Ectodermal cell (in vitro differentiated cells): ENCODE measurements around the gene PKNOX1.
"Not testable (repeated sequence)": the region's sequence is repeated elsewhere in the genome, so short reads cannot be mapped to it uniquely, and the experiment has no call there.

Experiments
- H3K27ac ChIP-seq: 2 replicates; pipeline ENCODE4 v1.7.0; 2013; ENCODE audit warnings: mild to moderate bottlenecking, low read depth, low read length; ENCODE audit not compliant: insufficient read depth, poor library complexity, severe bottlenecking
- H3K27me3 ChIP-seq: 2 replicates; pipeline ENCODE4 v1.7.0; 2013; ENCODE audit warnings: mild to moderate bottlenecking, low read length; ENCODE audit not compliant: insufficient read depth, control insufficient read depth, poor library complexity, severe bottlenecking
- H3K36me3 ChIP-seq: one replicate; pipeline ENCODE4 v1.7.0; 2013; ENCODE audit warnings: low read length; ENCODE audit not compliant: control insufficient read depth, insufficient read depth
- H3K4me1 ChIP-seq: one replicate; pipeline ENCODE4 v1.7.0; 2013; ENCODE audit warnings: low read length; ENCODE audit not compliant: control insufficient read depth, insufficient read depth
- H3K4me3 ChIP-seq: 2 replicates; pipeline ENCODE4 v1.7.0; 2013; ENCODE audit warnings: low read depth, low read length, control low read depth; ENCODE audit not compliant: insufficient read depth
- H3K9me3 ChIP-seq: 2 replicates; pipeline ENCODE4 v1.7.0; 2013; ENCODE audit warnings: mild to moderate bottlenecking, low read length, moderate library complexity; ENCODE audit not compliant: control insufficient read depth
- WGBS, 2 experiments: methylation state at CpG; one replicate each; pipeline ENCODE4 v1.1.7; 2013; ENCODE audit warnings: missing lambda C conversion rate in 2 of 2; 5-methylcytosine and 5-hydroxymethylcytosine counted together

PKNOX1 gene

GRCh38 chr21:43074401-43075169 is 100.2 kb downstream of the PKNOX1 start:
- H3K4me1 ChIP-seq, H3K9me3 ChIP-seq, H3K4me3 ChIP-seq, H3K36me3 ChIP-seq, H3K27ac ChIP-seq, H3K27me3 ChIP-seq: not testable (repeated sequence)
- WGBS, 2 experiments, result no CpG with 5 or more reads among the region's 74 CpGs

- WGBS, 2 experiments, result no CpG with 5 or more reads among the region's 84 CpGs
These were observed 101.0 kb downstream of the PKNOX1 start, which contains the start of gene CBS for GRCh38 chr21:43075170-43076022. Gene CBS, minus strand, starts transcription at chr21:43075835. Its CDS starts 3,642 bp downstream, at chr21:43072193.

GRCh38 chr21:43076023-43076637 is 101.8 kb downstream of the PKNOX1 start:
- H3K4me1 ChIP-seq, H3K9me3 ChIP-seq, H3K27ac ChIP-seq, H3K27me3 ChIP-seq, H3K4me3 ChIP-seq, H3K36me3 ChIP-seq: not testable (repeated sequence)
- WGBS, 2 experiments, result no CpG with 5 or more reads among the region's 77 CpGs

More at GRCh38 chr21:43075170-43076022, 101.0 kb downstream of the PKNOX1 start, which contains the start of gene CBS:
- H3K27me3 ChIP-seq, H3K4me1 ChIP-seq, H3K27ac ChIP-seq, H3K4me3 ChIP-seq, H3K36me3 ChIP-seq, H3K9me3 ChIP-seq: not testable (repeated sequence)

GRCh38 chr21:43076643-43077042 is 102.3 kb downstream of the PKNOX1 start:
- no CpG with 5 or more reads among the region's 28 CpGs for WGBS, 2 experiments
- not testable (repeated sequence) for H3K36me3 ChIP-seq, H3K9me3 ChIP-seq

GRCh38 chr21:43082587-43083300 is 108.4 kb downstream of the PKNOX1 start:
- not testable (repeated sequence) for H3K27ac ChIP-seq, H3K36me3 ChIP-seq, H3K9me3 ChIP-seq, H3K27me3 ChIP-seq, H3K4me3 ChIP-seq, H3K4me1 ChIP-seq
- WGBS, 2 experiments, result no CpG with 5 or more reads among the region's 24 CpGs

More at GRCh38 chr21:43076643-43077042, 102.3 kb downstream of the PKNOX1 start:
- not testable (repeated sequence) for H3K27me3 ChIP-seq, H3K4me1 ChIP-seq, H3K4me3 ChIP-seq, H3K27ac ChIP-seq
